Heart right ventricle (tissue), 16 donors: ENCODE measurements around the gene KRTAP5-8. TPM values are rescaled to one million over a fixed set of nuclear protein-coding genes. Genes with fewer than 3 reads are reported as not detected.
"Not testable (repeated sequence)": the region's sequence is repeated elsewhere in the genome, so short reads cannot be mapped to it uniquely, and the experiment has no call there.

Source experiments
- ATAC-seq, 8 donors: fragments of 200-7000 bp; cut with Tn5 transposase; one replicate each; pipeline ENCODE4 v1.9.1; 2020; ENCODE audit warnings: mild to moderate bottlenecking in 8 of 8, moderate library complexity in 8 of 8, moderate number of reproducible peaks in 1 of 8
- DNase-seq, 2 donors: peaks; one replicate each; pipeline ENCODE4 v3.0.0-alpha.2; 2020
- H3K27ac ChIP-seq, 10 donors: fragments of 200-600 bp; sonication (generic) in 2 of 10; one replicate each; pipeline versions ENCODE4 v1.5.0 to v1.8.0; 2020 to 2022; ENCODE audit warnings: mild to moderate bottlenecking in 3 of 10
- H3K27me3 ChIP-seq, 7 donors: fragments of 200-600 bp; one replicate each; pipeline ENCODE4 v1.8.0; 2021 to 2022; ENCODE audit warnings: mild to moderate bottlenecking in 2 of 7
- H3K36me3 ChIP-seq, 9 donors: fragments of 200-600 bp; sonication (generic) in 1 of 9; one replicate each; pipeline versions ENCODE4 v1.5.0 to v1.8.0; 2020 to 2022; ENCODE audit warnings: mild to moderate bottlenecking in 2 of 9
- H3K4me1 ChIP-seq, 9 donors: fragments of 200-600 bp; sonication (generic) in 1 of 9; one replicate each; pipeline versions ENCODE4 v1.5.0 to v1.8.0; 2020 to 2022; ENCODE audit warnings: mild to moderate bottlenecking in 4 of 9
- H3K4me3 ChIP-seq, 10 donors: fragments of 200-600 bp; sonication (generic) in 2 of 10; one replicate each; pipeline versions ENCODE4 v1.5.0 to v1.8.0; 2020 to 2022; ENCODE audit warnings: mild to moderate bottlenecking in 7 of 10, moderate library complexity in 2 of 10
- H3K9me3 ChIP-seq, 11 donors: fragments of 200-600 bp in 10 of 11; sonication (generic) in 2 of 11; one replicate each; pipeline versions ENCODE4 v1.5.0 to v1.8.0; 2013 to 2022; ENCODE audit warnings: mild to moderate bottlenecking in 2 of 11, control low read depth in 1 of 11, moderate library complexity in 1 of 11
- WGBS, 2 donors: extraction: QIAGEN DNeasy Blood & Tissue Kit; methylation state at CpG; one replicate each; pipeline ENCODE4 v1.1.7; 2013; ENCODE audit warnings: inconsistent platforms in 1 of 2; 5-methylcytosine and 5-hydroxymethylcytosine counted together
- intact Hi-C, 10 donors: fragments of 100-400 bp; cut with DNase I; formaldehyde crosslinking; loops; one replicate each; pipeline versions ENCODE4 v1.11.1 to v1.14.2; 2022
- polyA plus RNA-seq, 2 donors: library from polyadenylated mRNA; stranded (reverse); fragments of 200-250 nt; gene quantifications; one replicate each; pipeline ENCODE4 v1.2.3, GENCODE V29; 2013
- total RNA-seq, 10 donors: library from RNA; stranded (reverse); fragmentation: NEBNext Ultra II Directional in 3 of 10; extraction: Animal tissue kit (Norgen Biotek cat#: 25700) in 3 of 10; gene quantifications; one replicate each; pipeline versions ENCODE4 v1.2.1 to v1.2.4, GENCODE V29; 2021 to 2023
- TF ChIP-seq, protein P1 (sequence below), 9 donors: fragments of 200-600 bp; sonication (generic) in 2 of 9; IDR thresholded peaks; one replicate each; pipeline versions ENCODE4 v1.5.0 to v1.8.0; 2021 to 2022; ENCODE audit warnings: antibody characterized with exemption in 9 of 9, mild to moderate bottlenecking in 5 of 9, moderate library complexity in 1 of 9
- donor health status: Arrhythmogenic right ventricular cardiomyopathy.
- donor health status: ischemic (EF 13 %, LVEDD 7.1; RV severe dilation, severe dysfunction).
- donor health status: healthy with polysubstance abuse.
- donor health status: DM: no; HTN: yes; CAD: no.
- donor health status: DM: no; HTN: no; CAD: no.
- donor health status: ischemic (EF 25% LVEDD 6.9; RV normal size, moderate dysfunction).
- donor health status: ischemic (EF 25% LVEDD 5.7; RV mildly dilated, moderate dysfunction).
- donor health status: healthy.
- donor health status: DM: yes; HTN: yes; CAD: no.
- donor health status: Ischemic cardiomyopathy.
- donor health status: ischemic (EF 35%, LVEDD 5.7; RV mildly dilated, moderate dysfunction).
- donor health status: nonischemic (EF 11% LVEDD 7.7; RV severe dilation, severe dysfunction).
- donor health status: DM: yes; HTN: yes; CAD: no.
- donor health status: PGD.
- donor health status: ischemic (EF 29% LVEDD 5.4; RV normal size, mild dysfunction).
- donor health status: nonischemic (EF 23%, LVEDD 6.1; RV moderate dilation, normal function).

The KRTAP5-8 gene
- total and polyA plus RNA-seq, 12 donors, result not detected

DNA sequence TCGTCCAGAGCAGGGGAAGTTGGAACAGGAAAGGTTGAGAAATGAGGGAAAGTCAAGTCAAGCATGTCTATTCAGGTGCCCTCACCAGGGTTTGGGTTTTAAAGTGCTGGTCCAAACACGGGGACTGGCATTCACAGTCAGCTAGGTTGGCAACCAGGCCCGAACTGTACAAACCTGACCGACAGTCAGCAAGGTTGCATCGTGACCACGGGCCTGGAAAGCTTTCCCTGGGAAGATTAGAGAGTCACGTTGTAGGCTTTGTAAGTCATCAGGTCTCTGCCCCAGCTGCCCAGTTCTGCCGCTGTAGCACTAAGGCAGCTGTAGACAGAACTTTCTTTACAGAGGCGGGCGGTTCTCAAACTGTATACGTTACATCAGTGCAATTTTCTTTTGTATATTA is 35.0 kb downstream of the KRTAP5-8 start:
- Histone ChIP-seq H3K27ac (no peak overlapping the region), H3K36me3 (no peaks in the 10 kb centered on the region), H3K9me3 (no peaks in the 10 kb centered on the region), H3K27me3 (peaks cover 0 to 44% (median 16%) of the 10 kb centered on the region in 7 donors), H3K4me1 (no peaks in the 10 kb centered on the region), H3K4me3 (no peak overlapping the region)
- DNase-seq (no peak), ATAC-seq (no peak)
- intact Hi-C loops, result no loop called here
- WGBS, 2 donors, result 75 to 85% methylated on average over 11 of the region's 11 CpGs
- TF ChIP-seq, protein P1, sequence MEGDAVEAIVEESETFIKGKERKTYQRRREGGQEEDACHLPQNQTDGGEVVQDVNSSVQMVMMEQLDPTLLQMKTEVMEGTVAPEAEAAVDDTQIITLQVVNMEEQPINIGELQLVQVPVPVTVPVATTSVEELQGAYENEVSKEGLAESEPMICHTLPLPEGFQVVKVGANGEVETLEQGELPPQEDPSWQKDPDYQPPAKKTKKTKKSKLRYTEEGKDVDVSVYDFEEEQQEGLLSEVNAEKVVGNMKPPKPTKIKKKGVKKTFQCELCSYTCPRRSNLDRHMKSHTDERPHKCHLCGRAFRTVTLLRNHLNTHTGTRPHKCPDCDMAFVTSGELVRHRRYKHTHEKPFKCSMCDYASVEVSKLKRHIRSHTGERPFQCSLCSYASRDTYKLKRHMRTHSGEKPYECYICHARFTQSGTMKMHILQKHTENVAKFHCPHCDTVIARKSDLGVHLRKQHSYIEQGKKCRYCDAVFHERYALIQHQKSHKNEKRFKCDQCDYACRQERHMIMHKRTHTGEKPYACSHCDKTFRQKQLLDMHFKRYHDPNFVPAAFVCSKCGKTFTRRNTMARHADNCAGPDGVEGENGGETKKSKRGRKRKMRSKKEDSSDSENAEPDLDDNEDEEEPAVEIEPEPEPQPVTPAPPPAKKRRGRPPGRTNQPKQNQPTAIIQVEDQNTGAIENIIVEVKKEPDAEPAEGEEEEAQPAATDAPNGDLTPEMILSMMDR (IDR thresholded peaks at IDR 0.05), result no peak

DNA sequence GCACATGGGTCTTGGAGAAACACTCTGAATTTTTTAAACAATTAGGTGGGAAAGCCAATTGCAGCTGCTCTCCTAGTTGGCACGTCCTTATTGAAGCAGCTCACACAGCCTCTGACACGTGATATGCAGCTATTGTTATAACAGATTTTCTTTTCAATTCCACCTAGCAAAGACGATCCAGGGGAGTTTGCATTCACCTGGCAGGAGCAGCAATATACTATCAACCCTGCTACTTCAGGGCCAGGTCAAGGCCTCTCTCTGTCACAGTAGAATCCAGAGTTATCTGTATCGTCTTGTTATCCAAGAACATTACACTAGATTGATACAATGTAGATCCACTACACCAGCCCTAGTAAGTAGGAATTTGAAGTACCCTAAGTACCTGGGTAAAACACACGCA is 36.6 kb downstream of the KRTAP5-8 start:
- no peak for ATAC-seq
- Histone ChIP-seq H3K27me3 (peaks cover 0 to 49% (median 20%) of the 10 kb centered on the region in 7 donors), H3K27ac (no peak overlapping the region), H3K4me1 (no peaks in the 10 kb centered on the region), H3K4me3 (no peak overlapping the region), H3K36me3 (no peaks in the 10 kb centered on the region), H3K9me3 (no peaks in the 10 kb centered on the region)
- no peak for DNase-seq
- TF ChIP-seq, protein P1 (IDR thresholded peaks at IDR 0.05), result no peak
- 69 to 76% methylated on average over 5 of the region's 5 CpGs for WGBS, 2 donors
- intact Hi-C loops, result no loop called here

DNA sequence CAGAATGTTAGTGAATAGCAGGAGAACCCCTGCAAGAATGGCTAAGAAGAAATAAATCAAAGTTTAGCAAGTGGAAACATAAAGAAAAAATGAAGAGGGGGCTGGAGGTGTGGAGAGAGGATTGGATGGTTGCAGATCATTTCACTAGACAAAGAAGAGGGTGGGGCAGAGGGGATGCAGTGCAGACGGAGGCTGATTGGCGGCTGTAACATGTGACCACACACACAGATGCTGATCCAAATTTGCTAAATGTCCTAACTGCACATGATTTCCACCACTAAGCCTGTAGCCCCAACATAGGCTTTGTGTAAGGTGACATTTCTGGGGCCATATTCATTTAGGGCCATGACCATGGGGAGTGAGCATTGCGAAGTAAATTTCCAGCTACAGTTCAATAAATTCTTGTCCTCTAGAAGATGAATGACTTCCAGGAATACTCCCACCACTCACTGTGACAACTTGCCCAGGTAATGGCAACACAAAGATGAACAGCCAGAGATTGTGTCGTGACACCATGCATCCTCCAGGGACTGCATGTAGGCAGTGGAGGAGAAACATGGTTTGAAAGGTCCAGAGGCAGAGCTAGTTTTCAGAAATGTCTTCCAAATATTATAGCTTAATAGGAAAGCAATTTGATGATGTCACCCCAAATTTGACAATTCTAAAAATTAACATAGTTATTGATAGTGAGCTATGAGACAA is 38.0 kb downstream of the KRTAP5-8 start:
- intact Hi-C loops, result no loop called here
- ATAC-seq (no peak), DNase-seq (no peak)
- peaks cover 0 to 39% (median 20%) of the 10 kb centered on the region in 7 donors for H3K27me3 ChIP-seq
- H3K4me1 ChIP-seq, result peaks cover 0 to 6% (median 0%) of the 10 kb centered on the region in 9 donors
- no peak overlapping the region for H3K27ac ChIP-seq
- H3K9me3 ChIP-seq, result no peaks in the 10 kb centered on the region
- 77 to 85% methylated on average over 4 of the region's 4 CpGs for WGBS, 2 donors
- H3K36me3 ChIP-seq, result no peaks in the 10 kb centered on the region
- no peak overlapping the region for H3K4me3 ChIP-seq
- TF ChIP-seq, protein P1 (IDR thresholded peaks at IDR 0.05), result no peak

DNA sequence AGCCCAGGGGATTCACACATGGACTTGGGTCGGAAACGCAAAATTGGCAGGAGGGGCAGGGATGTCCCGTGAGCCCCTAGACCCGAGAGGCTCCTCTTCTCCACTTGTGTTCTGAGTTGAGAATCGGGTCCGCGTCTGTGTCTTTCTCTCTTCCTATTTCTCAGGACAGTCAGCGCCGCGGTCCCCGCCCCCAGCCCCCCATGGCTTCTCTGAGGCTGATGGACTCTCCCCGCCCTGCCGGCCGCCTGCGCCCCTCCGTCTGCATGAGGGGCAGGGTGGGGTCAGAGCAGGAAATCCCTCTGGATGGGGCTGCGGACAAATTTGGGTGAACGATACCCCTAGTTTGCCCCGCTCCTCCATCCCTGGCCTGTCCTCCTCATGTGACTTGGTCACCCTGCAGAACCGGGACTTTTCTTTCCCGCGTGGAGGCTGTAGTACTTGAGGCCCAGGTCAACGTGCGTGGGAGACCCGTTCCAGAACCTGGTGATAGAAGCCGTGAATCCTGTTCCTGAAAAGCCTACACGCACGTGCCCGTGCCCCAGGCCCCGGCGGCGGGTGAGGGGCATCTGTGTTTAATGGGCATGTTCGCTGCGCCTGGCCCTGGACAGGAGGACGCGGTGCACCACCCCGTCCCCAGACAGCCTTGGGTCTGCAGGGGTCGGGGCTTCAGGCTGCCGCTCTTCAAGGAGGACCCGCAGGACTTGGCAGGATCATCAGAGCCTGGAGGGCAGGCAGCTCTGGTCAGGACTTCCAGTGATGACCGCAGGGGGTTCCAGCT is 39.1 kb downstream of the KRTAP5-8 start:
- 86 to 91% methylated on average over 37 to 38 of the region's 41 CpGs for WGBS, 2 donors
- H3K27ac ChIP-seq, ATAC-seq, H3K36me3 ChIP-seq, H3K4me1 ChIP-seq, H3K4me3 ChIP-seq, H3K9me3 ChIP-seq, intact Hi-C loops, DNase-seq: not testable (repeated sequence)
- H3K27me3 ChIP-seq, result peaks cover 0 to 42% (median 20%) of the 10 kb centered on the region in 7 donors
